ENCODE data around the gene RNF126.
"Not testable (repeated sequence)": the region's sequence is repeated elsewhere in the genome, so short reads cannot be mapped to it uniquely, and the experiment has no call there.

The RNF126 gene

DNA sequence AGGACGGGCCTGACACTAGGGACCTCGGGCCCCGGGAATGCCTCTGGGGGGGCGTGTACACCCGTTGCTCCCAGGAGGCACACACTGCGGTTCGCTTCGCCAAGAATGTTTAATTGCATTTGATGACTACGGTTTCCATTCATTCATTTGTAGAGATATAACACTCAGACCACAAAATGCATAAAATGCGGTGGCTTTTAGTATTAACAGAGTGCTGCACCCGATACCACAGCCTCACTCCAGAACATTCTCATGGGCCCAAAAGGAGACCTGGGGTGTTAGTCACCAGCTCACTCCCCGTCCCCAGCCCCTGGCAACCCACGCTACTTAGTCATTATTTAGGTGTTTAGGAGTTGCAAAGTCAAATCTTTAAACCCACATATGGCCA is 51.5 kb downstream of the RNF126 start:
- no peak for DNase-seq

DNA sequence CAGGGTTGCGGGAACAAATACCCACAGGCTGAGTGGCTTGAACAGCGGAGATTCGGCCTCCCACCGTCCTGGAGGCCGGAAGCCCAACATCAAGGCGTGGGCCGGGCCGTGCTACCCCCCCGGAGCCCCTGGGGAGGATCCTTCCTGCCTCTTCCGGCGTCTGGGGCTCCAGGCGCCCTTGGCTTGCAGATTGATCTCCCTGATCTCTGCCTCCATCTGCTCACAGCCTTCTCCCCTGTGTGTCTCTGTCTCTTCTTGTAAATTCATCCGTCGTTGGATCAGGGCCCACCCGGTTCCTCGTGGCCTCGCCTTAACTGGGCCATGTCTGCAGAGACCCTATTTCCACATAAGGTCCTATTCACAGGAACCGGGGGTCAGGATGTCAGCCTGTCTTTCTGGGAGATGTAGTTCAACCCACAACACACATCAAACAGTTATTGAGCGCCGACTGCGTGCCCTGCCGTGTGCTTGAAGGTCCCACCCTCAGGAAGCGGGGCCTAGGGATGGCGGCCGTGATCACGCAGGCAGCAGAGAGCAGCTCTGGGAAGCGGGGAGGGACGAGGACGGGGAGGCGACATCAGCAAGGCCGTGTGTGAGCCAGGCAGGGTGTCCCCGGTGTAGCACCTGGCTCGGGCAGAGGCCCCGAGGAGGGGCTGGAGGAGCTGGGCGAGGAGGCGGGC is 52.1 kb downstream of the RNF126 start:
- peak; percentile 49 for DNase-seq

DNA sequence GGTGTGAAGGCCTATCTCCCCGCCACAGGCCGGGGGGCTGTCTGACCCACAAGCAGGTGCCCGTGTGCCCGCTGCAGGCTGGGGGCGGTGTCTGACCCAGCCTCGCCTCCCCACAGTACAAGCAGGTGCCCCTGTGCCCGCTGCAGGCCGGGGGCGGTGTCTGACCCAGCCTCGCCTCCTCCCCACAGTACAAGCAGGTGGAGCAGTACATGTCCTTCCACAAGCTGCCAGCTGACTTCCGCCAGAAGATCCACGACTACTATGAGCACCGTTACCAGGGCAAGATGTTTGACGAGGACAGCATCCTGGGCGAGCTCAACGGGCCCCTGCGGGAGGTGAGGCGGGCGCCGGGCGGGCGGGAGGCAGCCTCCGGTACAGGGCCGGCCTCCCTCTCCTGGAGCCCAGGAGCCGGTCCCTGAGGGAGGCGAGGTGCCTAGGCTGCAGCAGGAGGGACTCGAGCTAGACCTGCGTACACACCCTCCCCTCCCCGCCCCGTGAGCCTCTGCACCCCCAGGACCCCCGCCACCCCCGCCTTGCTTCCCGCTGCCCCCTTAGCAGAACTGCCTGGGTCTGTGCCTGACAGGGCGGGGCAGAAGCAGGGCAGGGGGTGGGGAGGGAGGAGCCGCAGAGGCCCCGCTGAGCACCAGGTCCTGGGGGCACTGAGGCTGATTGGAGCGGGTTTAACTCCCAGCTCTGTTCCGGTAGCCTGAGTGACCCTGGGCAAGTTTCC is 52.8 kb downstream of the RNF126 start:
- DNase-seq, result no peak

DNA sequence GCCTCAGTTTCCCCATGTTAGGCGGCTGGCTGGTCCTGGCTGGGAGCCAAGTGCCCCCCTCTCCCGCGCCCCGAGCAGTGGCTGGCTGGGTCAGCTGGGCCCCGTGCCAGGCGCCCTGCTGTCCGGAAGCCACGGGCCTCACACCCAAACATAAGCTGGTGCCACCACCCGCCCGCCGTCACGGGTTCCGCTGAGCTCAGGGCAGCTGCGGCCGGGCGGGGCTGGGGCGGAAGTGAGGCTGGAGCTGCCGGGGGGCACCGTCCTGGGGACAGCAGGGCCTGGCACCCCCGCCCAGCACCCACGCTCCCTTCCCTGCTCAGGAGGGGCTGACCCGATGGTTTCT is 54.0 kb downstream of the RNF126 start:
- DNase-seq, result no peak

DNA sequence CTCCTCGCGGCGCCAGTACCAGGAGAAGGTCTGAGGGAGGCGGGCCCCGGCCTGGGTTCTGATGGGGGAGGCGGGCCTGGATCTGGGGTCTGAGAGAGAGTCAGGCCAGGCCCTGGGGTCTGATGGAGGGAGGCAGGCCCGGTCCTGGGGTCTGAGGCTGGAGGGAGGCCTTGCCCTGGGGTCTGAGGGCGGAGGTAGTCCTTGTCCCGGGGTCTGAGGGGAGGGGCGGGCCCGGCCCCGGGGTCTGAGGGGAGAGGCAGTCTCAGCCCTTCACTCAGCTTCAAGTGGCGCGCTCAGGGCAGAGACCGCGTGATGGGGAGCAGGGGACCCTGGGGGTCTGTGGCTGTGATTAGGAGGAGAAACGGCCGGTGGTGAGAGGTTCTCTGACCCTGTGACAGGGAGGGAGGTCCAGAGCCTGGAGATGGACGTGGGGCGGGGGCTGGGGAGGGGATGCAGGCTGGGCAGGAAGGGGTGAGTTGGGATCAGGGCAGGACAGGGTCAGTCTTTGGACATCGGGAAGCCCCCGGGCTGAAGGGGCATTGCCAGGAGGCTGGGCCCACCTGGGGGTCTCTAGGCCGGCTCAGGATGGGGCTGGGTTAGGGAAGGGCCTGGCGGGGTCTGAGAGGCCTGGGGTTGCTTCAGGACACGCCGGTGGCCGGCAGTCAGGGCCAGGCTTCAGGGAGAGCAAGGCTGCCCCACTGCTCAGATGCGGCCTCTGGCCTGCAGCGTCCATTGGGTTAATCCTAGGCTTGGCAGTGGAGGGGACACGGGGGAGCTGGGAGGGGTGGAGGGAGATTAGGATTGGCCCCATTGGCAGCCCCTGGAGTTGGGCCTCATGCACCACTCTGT is 54.6 kb downstream of the RNF126 start:
- DNase-seq, result no peak

DNA sequence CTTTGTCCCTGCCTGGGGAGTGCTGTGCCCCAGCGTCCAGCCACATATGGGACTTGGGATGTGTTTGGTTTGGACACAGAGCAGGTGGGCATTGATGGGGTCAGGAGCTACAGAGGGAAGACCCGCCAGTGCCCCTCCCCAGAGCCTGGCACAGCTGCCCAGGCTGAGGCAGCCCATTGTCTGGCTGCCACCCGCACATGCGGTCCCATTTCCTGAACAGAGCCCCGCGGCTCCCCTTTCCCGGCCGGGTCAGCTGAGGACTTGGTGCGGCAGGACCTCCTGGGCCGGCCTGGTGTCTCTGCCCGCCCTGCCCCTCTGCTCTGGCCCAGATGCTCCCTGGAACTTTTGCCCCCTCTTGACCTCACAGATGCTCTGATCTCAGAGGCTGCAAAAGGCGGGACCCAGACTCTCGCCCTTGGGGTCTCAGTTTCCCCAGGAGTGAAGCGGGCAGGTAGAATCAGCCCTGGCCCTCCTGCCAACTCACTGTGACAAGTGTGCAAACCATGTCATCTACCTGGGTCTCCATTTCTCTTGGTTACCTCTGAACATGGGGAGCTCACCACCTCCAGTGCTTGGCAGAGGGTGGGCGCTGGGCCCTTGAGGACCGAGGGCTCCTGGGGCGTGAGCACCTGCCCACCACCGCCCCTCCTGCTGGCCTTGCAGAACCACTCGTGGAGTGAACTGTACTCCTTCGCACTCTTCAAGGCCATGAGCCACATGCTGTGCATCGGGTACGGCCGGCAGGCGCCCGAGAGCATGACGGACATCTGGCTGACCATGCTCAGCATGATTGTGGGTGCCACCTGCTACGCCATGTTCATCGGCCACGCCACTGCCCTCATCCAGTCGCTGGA is 55.5 kb downstream of the RNF126 start:
- no peak for DNase-seq

DNA sequence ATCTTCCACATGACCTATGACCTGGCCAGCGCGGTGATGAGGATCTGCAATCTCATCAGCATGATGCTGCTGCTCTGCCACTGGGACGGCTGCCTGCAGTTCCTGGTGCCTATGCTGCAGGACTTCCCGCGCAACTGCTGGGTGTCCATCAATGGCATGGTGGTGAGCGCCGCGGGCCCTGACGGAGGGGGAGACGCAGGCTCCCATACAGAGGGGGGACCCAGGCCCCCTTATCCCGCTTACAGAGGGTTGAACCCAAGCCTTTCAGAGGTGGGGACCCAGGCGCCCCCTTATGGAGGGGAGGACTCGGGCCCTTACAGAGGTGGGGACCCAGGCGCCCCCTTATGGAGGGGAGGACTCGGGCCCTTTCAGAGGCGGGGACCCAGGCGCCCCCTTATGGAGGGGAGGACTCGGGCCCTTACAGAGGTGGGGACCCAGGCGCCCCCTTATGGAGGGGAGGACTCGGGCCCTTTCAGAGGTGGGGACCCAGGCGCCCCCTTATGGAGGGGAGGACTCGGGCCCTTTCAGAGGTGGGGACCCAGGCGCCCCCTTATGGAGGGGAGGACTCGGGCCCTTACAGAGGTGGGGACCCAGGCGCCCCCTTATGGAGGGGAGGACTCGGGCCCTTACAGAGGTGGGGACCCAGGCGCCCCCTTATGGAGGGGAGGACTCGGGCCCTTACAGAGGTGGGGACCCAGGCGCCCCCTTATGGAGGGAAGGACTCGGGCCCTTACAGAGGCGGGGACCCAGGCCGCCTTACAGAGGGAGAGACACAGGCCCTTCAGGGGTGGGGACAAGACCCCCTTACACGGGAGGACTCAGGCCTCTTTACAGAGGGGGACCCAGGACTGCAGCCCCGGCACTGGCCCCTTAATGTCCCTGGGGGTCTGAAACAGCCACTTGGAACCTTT is 57.7 kb downstream of the RNF126 start:
- not testable (repeated sequence) for DNase-seq

DNA sequence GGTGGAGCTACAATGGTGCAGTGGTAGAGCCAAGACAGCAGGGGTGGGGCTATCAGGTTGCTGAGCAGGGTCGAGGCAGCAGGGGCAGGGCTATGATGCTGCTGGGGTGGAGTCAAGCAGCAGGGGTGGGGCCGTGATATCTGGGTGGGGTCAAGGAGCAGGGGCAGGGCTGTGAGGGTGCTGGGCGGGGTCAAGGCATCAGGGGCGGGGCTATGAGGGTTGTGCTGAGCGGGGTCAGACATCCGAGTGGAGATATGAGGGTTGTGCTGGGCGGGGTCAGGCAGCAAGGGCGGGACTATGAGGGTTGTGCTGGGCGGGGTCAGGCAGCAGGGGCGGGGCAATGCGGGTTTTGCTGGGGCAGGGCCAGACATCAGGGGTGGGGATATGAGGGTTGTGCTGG is 58.7 kb downstream of the RNF126 start:
- DNase-seq, result no peak

DNA sequence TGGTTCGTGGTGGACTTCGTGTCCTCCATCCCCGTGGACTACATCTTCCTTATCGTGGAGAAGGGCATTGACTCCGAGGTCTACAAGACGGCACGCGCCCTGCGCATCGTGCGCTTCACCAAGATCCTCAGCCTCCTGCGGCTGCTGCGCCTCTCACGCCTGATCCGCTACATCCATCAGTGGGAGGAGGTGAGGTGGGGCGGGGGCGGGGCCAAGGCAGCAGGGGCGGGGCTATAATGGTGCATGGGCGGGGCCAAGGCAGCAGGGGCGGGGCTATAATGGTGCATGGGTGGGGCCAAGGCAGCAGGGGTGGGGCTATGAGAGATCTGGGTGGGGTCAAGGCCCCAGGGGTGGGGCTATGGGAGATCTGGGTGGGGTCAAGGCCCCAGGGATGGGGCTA is 59.2 kb downstream of the RNF126 start:
- not testable (repeated sequence) for DNase-seq

DNA sequence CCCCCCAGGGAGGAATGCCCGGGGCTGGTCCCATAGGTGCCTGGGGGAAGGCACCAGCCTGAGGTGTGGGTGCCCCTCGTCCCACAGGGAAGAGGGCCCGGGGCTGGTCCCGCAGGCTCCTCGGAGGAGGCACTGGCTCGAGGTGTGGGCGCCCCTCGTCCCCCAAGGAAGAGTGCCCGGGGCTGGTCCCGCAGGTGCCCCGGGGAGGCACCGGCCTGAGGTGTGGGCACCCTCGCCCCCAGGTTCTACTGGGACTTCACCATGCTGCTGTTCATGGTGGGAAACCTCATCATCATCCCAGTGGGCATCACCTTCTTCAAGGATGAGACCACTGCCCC is 59.7 kb downstream of the RNF126 start:
- not testable (repeated sequence) for DNase-seq

DNA sequence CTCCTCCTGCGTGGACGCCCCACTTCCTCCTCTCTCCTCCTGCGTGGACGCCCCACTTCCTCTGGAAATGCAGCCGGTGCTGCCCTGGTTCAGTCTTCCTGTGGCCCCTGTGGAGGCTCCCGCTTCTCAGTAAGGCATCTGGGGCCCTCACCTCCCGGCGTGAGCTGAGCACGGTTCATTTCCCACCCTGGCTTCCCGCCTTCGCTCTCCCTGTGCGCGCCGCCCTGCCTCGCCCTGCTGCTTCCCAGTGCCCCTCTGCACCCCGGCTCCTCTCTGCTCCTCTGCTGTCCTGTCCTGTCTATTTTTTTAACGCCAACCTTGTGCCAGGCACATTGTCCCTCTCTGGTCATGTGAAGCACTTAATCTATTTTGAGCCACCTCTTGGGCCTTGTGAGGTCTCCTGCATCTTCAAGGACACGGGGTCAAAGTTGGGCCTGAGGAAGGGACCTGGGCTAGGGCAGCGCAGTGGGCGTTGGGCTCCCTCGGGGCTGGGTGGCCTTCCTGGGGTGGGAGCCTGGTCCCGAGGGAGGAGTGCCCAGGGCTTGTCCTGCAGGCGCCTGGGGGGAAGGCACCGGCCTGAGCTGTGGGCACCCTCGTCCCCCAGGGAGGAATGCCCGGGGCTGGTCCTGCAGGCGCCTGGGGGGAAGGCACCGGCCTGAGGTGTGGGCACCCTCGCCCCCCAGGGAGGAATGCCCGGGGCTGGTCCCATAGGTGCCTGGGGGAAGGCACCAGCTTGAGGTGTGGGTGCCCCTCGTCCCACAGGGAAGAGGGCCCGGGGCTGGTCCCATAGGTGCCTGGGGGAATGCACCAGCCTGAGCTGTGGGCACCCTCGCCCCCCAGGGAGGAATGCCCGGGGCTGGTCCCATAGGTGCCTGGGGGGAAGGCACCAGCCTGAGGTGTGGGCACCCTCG is 60.4 kb downstream of the RNF126 start:
- no peak for DNase-seq

DNA sequence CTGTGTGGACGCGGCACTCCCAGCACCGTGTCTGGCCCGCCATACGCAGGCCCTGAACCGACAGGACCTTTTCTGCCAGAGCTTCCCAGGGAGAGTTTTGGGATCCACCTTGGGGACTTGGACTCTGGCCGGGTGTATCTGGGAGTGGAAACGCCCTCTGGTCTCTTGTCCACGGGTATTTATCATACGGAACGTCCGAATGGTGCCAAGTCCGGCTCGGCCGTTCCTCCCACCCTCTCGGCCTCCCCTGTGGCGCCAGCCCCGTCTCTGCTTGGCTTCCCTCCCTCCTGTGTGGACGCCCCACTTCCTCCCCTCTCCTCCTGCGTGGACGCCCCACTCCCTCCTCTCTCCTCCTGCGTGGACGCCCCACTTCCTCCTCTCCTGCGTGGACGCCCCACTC is 61.2 kb downstream of the RNF126 start:
- no peak for DNase-seq

DNA sequence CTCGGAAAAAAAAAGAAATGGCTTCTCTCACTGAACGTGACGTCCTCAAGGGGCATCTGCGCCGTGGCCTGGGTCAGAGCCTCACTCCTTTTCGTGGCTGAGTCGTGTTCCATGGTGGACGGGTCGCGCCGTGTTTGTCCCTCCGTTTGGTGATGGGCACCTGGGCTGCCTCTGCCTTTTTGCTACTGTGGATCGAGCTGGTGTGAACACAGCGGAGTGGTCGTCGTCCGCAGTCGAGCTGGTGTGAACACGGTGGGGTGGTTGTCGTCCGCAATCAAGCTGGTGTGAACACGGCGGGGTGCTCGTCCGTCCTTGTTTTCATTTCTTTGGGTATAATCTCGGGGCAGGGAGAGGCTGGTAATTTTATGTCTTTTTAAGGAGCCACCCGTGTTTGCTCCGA is 61.7 kb downstream of the RNF126 start:
- DNase-seq, result no peak

Measured in right kidney (tissue), 1 donor.